Astrocyte (in vitro differentiated cells and primary cell): Measurements from ENCODE around the gene DPP7.

Source experiments
- EZH2 ChIP-seq: IDR thresholded peaks from 2 replicates; pipeline ENCODE4 v1.6.1; 2012; ENCODE audit warnings: mild to moderate bottlenecking, low read length, inconsistent platforms; ENCODE audit not compliant: insufficient read depth
- TF ChIP-seq, protein P1 (sequence below): IDR thresholded peaks from 2 replicates; pipeline ENCODE4 v1.5.1; 2011; ENCODE audit warnings: low read depth, mild to moderate bottlenecking, inconsistent platforms, low read length, moderate library complexity; ENCODE audit not compliant: insufficient read depth

DNA sequence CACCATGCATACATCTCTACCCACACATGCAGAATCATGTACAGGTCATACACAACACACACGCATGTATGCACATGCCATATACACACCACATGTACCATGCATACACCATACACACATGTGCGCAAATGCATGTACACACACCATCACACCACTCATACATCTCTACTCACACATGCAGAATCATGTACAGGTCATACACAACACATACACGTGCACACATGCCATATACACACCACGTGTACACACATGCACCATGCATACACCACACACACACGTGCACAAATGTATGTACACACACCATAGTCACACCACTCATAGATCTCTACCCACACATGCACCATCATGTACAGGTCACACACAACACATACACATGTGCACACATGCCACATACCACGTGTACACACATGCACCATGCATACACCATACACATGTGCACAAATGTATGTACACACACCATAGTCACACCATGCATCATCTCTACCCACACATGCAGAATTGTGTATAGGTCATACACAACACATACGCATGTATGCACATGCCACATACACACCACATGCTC is 38.4 kb upstream of the DPP7 start:
- TF ChIP-seq EZH2 = no peak
- TF ChIP-seq, protein P1, sequence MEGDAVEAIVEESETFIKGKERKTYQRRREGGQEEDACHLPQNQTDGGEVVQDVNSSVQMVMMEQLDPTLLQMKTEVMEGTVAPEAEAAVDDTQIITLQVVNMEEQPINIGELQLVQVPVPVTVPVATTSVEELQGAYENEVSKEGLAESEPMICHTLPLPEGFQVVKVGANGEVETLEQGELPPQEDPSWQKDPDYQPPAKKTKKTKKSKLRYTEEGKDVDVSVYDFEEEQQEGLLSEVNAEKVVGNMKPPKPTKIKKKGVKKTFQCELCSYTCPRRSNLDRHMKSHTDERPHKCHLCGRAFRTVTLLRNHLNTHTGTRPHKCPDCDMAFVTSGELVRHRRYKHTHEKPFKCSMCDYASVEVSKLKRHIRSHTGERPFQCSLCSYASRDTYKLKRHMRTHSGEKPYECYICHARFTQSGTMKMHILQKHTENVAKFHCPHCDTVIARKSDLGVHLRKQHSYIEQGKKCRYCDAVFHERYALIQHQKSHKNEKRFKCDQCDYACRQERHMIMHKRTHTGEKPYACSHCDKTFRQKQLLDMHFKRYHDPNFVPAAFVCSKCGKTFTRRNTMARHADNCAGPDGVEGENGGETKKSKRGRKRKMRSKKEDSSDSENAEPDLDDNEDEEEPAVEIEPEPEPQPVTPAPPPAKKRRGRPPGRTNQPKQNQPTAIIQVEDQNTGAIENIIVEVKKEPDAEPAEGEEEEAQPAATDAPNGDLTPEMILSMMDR = no peak
